ENCODE measurements around the gene LAT.
"Not testable (repeated sequence)": the region's sequence is repeated elsewhere in the genome, so short reads cannot be mapped to it uniquely, and the experiment has no call there.

The LAT gene

GRCh38 chr16:28958836-28959235 lies 26.0 kb upstream of the LAT start:
- TF ChIP-seq CTCF (IDR thresholded peaks at IDR 0.05; ENCODE audit: control extremely low read depth, extremely low read depth, low read depth, missing control alignments): no peak
- POLR2A ChIA-PET: no interaction called here
- DNase-seq (ENCODE audit: extremely low spot score): no peak
- CTCF ChIA-PET: interaction anchor here (1.2 to 1.9 kb wide), 2 partner anchors 13 to 15 kb away, joined by 3 to 9 read pairs; partner anchors contain the start of gene SPNS1

GRCh38 chr16:28964072-28964471 lies 20.8 kb upstream of the LAT start:
- ChIA-PET POLR2A (interaction anchor here (1.0 kb wide), 1 partner anchor 9 kb away, joined by 3 read pairs; no protein-coding TSS in a partner anchor), CTCF (no interaction called here)
- TF ChIP-seq CTCF (IDR thresholded peaks at IDR 0.05; ENCODE audit: control extremely low read depth, extremely low read depth, low read depth, missing control alignments): no peak
- no peak for DNase-seq (ENCODE audit: extremely low spot score)

GRCh38 chr16:28964496-28964895 lies 20.4 kb upstream of the LAT start:
- ChIA-PET CTCF (no interaction called here), POLR2A (no interaction called here)
- TF ChIP-seq CTCF (IDR thresholded peaks at IDR 0.05; ENCODE audit: control extremely low read depth, extremely low read depth, low read depth, missing control alignments): no peak
- DNase-seq (ENCODE audit: extremely low spot score): no peak

- POLR2A ChIA-PET: interaction anchor here (0.7 kb wide), 1 partner anchor 105 kb away, joined by 3 read pairs; no protein-coding TSS in a partner anchor
- TF ChIP-seq CTCF (IDR thresholded peaks at IDR 0.05; ENCODE audit: control extremely low read depth, extremely low read depth, low read depth, missing control alignments): no peak
- CTCF ChIA-PET: interaction anchor here (1.3 kb wide), 1 partner anchor 22 kb away, joined by 4 read pairs; no protein-coding TSS in a partner anchor
- DNase-seq (ENCODE audit: extremely low spot score): no peak
These were observed 17.7 kb upstream of the LAT start for GRCh38 chr16:28967156-28967555.

- POLR2A ChIA-PET; DNase-seq (ENCODE audit: extremely low spot score): not testable (repeated sequence)
- CTCF ChIA-PET: interaction anchor here (2.2 kb wide), 1 partner anchor 25 kb away, joined by 5 read pairs; no protein-coding TSS in a partner anchor
These were observed 15.2 kb upstream of the LAT start for GRCh38 chr16:28969696-28970095.

- ChIA-PET CTCF (interaction anchor here (0.9 to 2.3 kb wide), 10 partner anchors 11 to 1058 kb away, joined by 3 to 16 read pairs (median 3); partner anchors contain the start of gene LAT), POLR2A (interaction anchor here (0.6 to 1.0 kb wide), 2 partner anchors 29 to 55 kb away, joined by 3 read pairs; no protein-coding TSS in a partner anchor)
- TF ChIP-seq CTCF (IDR thresholded peaks at IDR 0.05; ENCODE audit: control extremely low read depth, extremely low read depth, low read depth, missing control alignments): peak; percentile 54
- no peak for DNase-seq (ENCODE audit: extremely low spot score)
These were observed 10.8 kb upstream of the LAT start for GRCh38 chr16:28974007-28974436.

- ChIA-PET CTCF (interaction anchor here (1.0 to 2.3 kb wide), 7 partner anchors 11 to 1058 kb away, joined by 3 to 16 read pairs (median 3); partner anchors contain the start of gene LAT), POLR2A (interaction anchor here (1.0 kb wide), 1 partner anchor 55 kb away, joined by 3 read pairs; no protein-coding TSS in a partner anchor)
- TF ChIP-seq CTCF (IDR thresholded peaks at IDR 0.05; ENCODE audit: control extremely low read depth, extremely low read depth, low read depth, missing control alignments): no peak
- DNase-seq (ENCODE audit: extremely low spot score): peak; percentile 98
These were observed 10.3 kb upstream of the LAT start, which contains the start of gene SPNS1 for GRCh38 chr16:28974437-28975157. Gene SPNS1 (plus strand): TSS chr16:28974778. CDS start chr16:28975152, 374 bp downstream.

All from GM10248 (cell line).